K562 (cell line): ENCODE results near the gene NOS2. TPM values are rescaled to one million over a fixed set of nuclear protein-coding genes. Genes with fewer than 3 reads are reported as not detected.
A peak's percentile ranks its signal among the peaks of the same experiment; 100 is the strongest.

Experiments used
- ATAC-seq: fragments of 200-7000 bp; cut with Tn5 transposase; 3 replicates; pipeline ENCODE4 v1.9.1; 2020; ENCODE audit warnings: moderate library complexity
- BruUV-seq: library from RNA; stranded (reverse); fragments of 400-500 nt; replicated peaks from 2 replicates; lab custom pipeline; 2021; lab: Mats Ljungman, UMichigan
- CTCF ChIA-PET: fragments of 300-600 bp; formaldehyde crosslinking; extraction: SDS; loops from one replicate; lab custom pipeline; 2021; ENCODE audit warnings: low intra/inter-chr PET ratio; lab: Yijun Ruan, JAX
- POLR2A ChIA-PET: fragments of 300-600, 350-650 bp; sonication (Branson Sonifier 250); formaldehyde crosslinking; extraction: SDS; loops from one replicate; lab custom pipeline; 2021; ENCODE audit warnings: antibody characterized with exemption, inconsistent platforms; lab: Yijun Ruan, JAX
- DNase-seq, 4 experiments: peaks; one replicate each; pipeline versions ENCODE4 v3.0.0 to v3.0.0-alpha.2; 2011 to 2018; ENCODE audit warnings: low spot score in 3 of 4, mixed read lengths in 3 of 4; ENCODE audit errors: extremely low read depth in 1 of 4
- FAIRE-seq: peaks from 2 replicates; lab custom pipeline; 2011; peaks lifted over from hg19 to GRCh38; lab: Jason Lieb, UNC
- H2AFZ ChIP-seq: 2 replicates; pipeline ENCODE4 v1.6.0; 2011; ENCODE audit warnings: low read depth, low read length, control low read depth, inconsistent platforms
- H3K27ac ChIP-seq: fragments of 200-600 bp; 3 replicates; pipeline ENCODE4 v1.8.0; 2011; ENCODE audit warnings: low read depth, mild to moderate bottlenecking, control low read depth, inconsistent platforms, low read length, moderate library complexity, mixed read lengths; ENCODE audit errors: extremely low read depth
- H3K27me3 ChIP-seq, 2 experiments: fragments of 300-600 bp in 1 of 2; 2 replicates in 1 of 2; 3 replicates in 1 of 2; pipeline versions ENCODE4 v1.6.0 to v1.8.0; 2011; ENCODE audit warnings: inconsistent platforms in 2 of 2, low read length in 2 of 2, mild to moderate bottlenecking in 1 of 2, mixed read lengths in 1 of 2, moderate library complexity in 1 of 2; ENCODE audit not compliant: control insufficient read depth in 2 of 2, insufficient read depth in 2 of 2
- H3K36me3 ChIP-seq: fragments of 300-600 bp; 3 replicates; pipeline ENCODE4 v1.8.0; 2011; ENCODE audit warnings: mild to moderate bottlenecking, low read length, inconsistent platforms; ENCODE audit not compliant: control insufficient read depth, insufficient read depth
- H3K4me1 ChIP-seq, 2 experiments: fragments of 200-600 bp in 1 of 2; replicated peaks in 1 of 2; 2 replicates in 1 of 2; 3 replicates in 1 of 2; pipeline versions ENCODE4 v1.5.1 to v1.8.0; 2011; ENCODE audit warnings: inconsistent platforms in 2 of 2, low read length in 2 of 2, mild to moderate bottlenecking in 1 of 2, mixed read lengths in 1 of 2, moderate library complexity in 1 of 2; ENCODE audit not compliant: control insufficient read depth in 2 of 2, insufficient read depth in 2 of 2
- H3K4me2 ChIP-seq: 2 replicates; pipeline ENCODE4 v1.6.1; 2011; ENCODE audit warnings: low read length, control low read depth, inconsistent platforms, mixed read lengths; ENCODE audit not compliant: insufficient read depth
- H3K4me3 ChIP-seq: fragments of 200-600 bp; sonication (generic), shearing (Covaris generic); 2 replicates; pipeline ENCODE4 v1.5.1; 2016; ENCODE audit warnings: control low read depth, inconsistent platforms
- H3K79me2 ChIP-seq: fragments of 200-600 bp; 3 replicates; pipeline ENCODE4 v1.8.0; 2011; ENCODE audit warnings: low read length, inconsistent platforms; ENCODE audit not compliant: control insufficient read depth, insufficient read depth
- H3K9ac ChIP-seq, 2 experiments: 2 replicates each; pipeline versions ENCODE4 v1.6.0 to v1.6.1; 2011; ENCODE audit warnings: low read depth in 2 of 2, low read length in 2 of 2, control low read depth in 1 of 2, inconsistent platforms in 1 of 2, mild to moderate bottlenecking in 1 of 2, mixed read lengths in 1 of 2; ENCODE audit not compliant: insufficient read depth in 1 of 2
- H3K9me1 ChIP-seq: one replicate; pipeline ENCODE4 v1.6.0; 2011; ENCODE audit warnings: inconsistent platforms, mild to moderate bottlenecking, low read length, moderate library complexity; ENCODE audit not compliant: control insufficient read depth, insufficient read depth
- H3K9me3 ChIP-seq: replicated peaks from 2 replicates; pipeline ENCODE4 v1.5.1; 2011; ENCODE audit warnings: low read depth, low read length, inconsistent platforms; ENCODE audit not compliant: control insufficient read depth, insufficient read depth
- H4K20me1 ChIP-seq: replicated peaks from 2 replicates; pipeline ENCODE4 v1.6.1; 2011; ENCODE audit warnings: low read length, inconsistent platforms, mixed read lengths; ENCODE audit not compliant: control insufficient read depth, insufficient read depth
- ARID1B ChIP-seq: fragments of 450-650 bp; IDR thresholded peaks from 2 replicates; pipeline ENCODE4 v1.6.1; 2016; ENCODE audit warnings: antibody characterized with exemption, mild to moderate bottlenecking, inconsistent platforms
- ATF1 ChIP-seq, 2 experiments: fragments of 450-650 bp in 1 of 2; IDR thresholded peaks; 2 replicates each; pipeline ENCODE4 v1.6.1; 2016; ENCODE audit warnings: missing compliant biosample characterization in 1 of 2, missing genetic modification characterization in 1 of 2
- CBFA2T3 ChIP-seq: fragments of 450-650 bp; IDR thresholded peaks from 2 replicates; pipeline ENCODE4 v1.6.1; 2017
- ESRRA ChIP-seq: fragments of 450-650 bp; IDR thresholded peaks from 2 replicates; pipeline ENCODE4 v1.6.1; 2014; ENCODE audit warnings: low read depth, mild to moderate bottlenecking, moderate library complexity, borderline replicate concordance
- EWSR1 ChIP-seq: fragments of 450-650 bp; IDR thresholded peaks from 2 replicates; pipeline ENCODE4 v1.6.1; 2018; ENCODE audit warnings: borderline replicate concordance, mild to moderate bottlenecking, low read depth, moderate library complexity; ENCODE audit not compliant: partially characterized antibody
- KLF13 ChIP-seq: fragments of 450-650 bp; IDR thresholded peaks from 2 replicates; pipeline ENCODE4 v1.6.1; 2016; ENCODE audit warnings: missing genetic modification characterization, low read depth, mild to moderate bottlenecking, missing compliant biosample characterization, moderate library complexity, borderline replicate concordance
- NR3C1 ChIP-seq: sonication (generic); formaldehyde crosslinking; IDR thresholded peaks from 2 replicates; pipeline ENCODE4 v1.8.1; 2022; ENCODE audit warnings: missing genetic modification reagents
- RBM14 ChIP-seq: fragments of 200-400 bp; formaldehyde crosslinking; IDR thresholded peaks from 2 replicates; pipeline ENCODE4 v1.6.1; 2018; ENCODE audit warnings: low read depth, mild to moderate bottlenecking, low read length, moderate library complexity, borderline replicate concordance; ENCODE audit not compliant: insufficient read depth
- RFX1 ChIP-seq: fragments of 450-650 bp; IDR thresholded peaks from 2 replicates; pipeline ENCODE4 v1.6.1; 2016; ENCODE audit warnings: mild to moderate bottlenecking, moderate library complexity
- SPI1 ChIP-seq: IDR thresholded peaks from 2 replicates; pipeline ENCODE4 v1.6.1; 2011; ENCODE audit warnings: low read depth, low read length, control low read depth, borderline replicate concordance
- ZBTB1 ChIP-seq: sonication (generic); formaldehyde crosslinking; IDR thresholded peaks from 2 replicates; pipeline ENCODE4 v1.8.1; 2023; ENCODE audit warnings: missing genetic modification reagents, low read depth, mild to moderate bottlenecking, borderline replicate concordance
- ZKSCAN3 ChIP-seq: fragments of 250-450 bp; sonication (Bioruptor Pico); IDR thresholded peaks from 2 replicates; pipeline ENCODE4 v1.4.0; 2020
- ZNF347 ChIP-seq: fragments of 450-650 bp; formaldehyde crosslinking; IDR thresholded peaks from 2 replicates; pipeline ENCODE4 v1.4.0; 2020; ENCODE audit warnings: low read depth, mild to moderate bottlenecking, moderate library complexity
- WGBS: fragments of 100-300 bp; shearing (Covaris generic); methylation state at CpG from one replicate; pipeline ENCODE4 v1.1.6; 2016; ENCODE audit warnings: low coverage, mixed read lengths; ENCODE audit not compliant: insufficient coverage; ENCODE audit errors: missing lambda C conversion rate; 5-methylcytosine and 5-hydroxymethylcytosine counted together
- in situ Hi-C: fragments of 300-500 bp; cut with MboI; formaldehyde crosslinking; loops from 4 replicates; pipeline ENCODE4 v1.15.0; 2018; ENCODE audit warnings: inconsistent platforms, mixed read lengths
- intact Hi-C: fragments of 100-400 bp; cut with micrococcal nuclease; formaldehyde crosslinking; loops from 2 replicates; pipeline ENCODE4 v1.14.2; 2022
- polyA plus RNA-seq, 8 experiments: library from polyadenylated mRNA; depleted of rRNA in 4 of 8; stranded (reverse) in 5 of 8; unstranded in 3 of 8; fragments of >200 nt; fragmentation: Nextera tagmentation in 2 of 8; fragmentation: Illumina TruSeq in 1 of 8; extraction: Ambion mirVana in 2 of 8; extraction: Trizol in 1 of 8; gene quantifications; 2 replicates each; pipeline versions ENCODE4 v1.2.1 to v1.2.3, GENCODE V29; 2011 to 2014; ENCODE audit warnings: inconsistent platforms in 1 of 8, missing spikeins in 1 of 8
- total RNA-seq, 7 experiments: library from RNA; depleted of rRNA in 6 of 7; stranded (reverse); fragments of >200 nt in 6 of 7; fragmentation: Illumina TruSeq in 2 of 7; extraction: Trizol in 2 of 7; gene quantifications; 2 replicates each; pipeline versions ENCODE4 v1.2.1 to v1.2.3, GENCODE V29; 2011 to 2021; ENCODE audit warnings: low replicate concordance in 1 of 7
- TF ChIP-seq, protein P1 (sequence below): fragments of 250-450 bp; sonication (Bioruptor Pico); IDR thresholded peaks from 2 replicates; pipeline ENCODE4 v1.8.0; 2021; ENCODE audit warnings: moderate library complexity, mild to moderate bottlenecking, inconsistent platforms
- TF ChIP-seq, protein P2 (sequence below): fragments of 450-650 bp; formaldehyde crosslinking; conservative IDR thresholded peaks from 2 replicates; pipeline ENCODE4 v1.4.0; 2022; ENCODE audit warnings: mild to moderate bottlenecking, missing genetic modification characterization
- TF ChIP-seq, protein P3 (sequence below): fragments of 450-650 bp; IDR thresholded peaks from one replicate; pipeline ENCODE4 v1.6.1; 2018; ENCODE audit warnings: mild to moderate bottlenecking, moderate library complexity; ENCODE audit not compliant: partially characterized antibody
- TF ChIP-seq, protein P4 (sequence below): fragments of 450-650 bp; IDR thresholded peaks from 2 replicates; pipeline ENCODE4 v1.6.1; 2016

Gene NOS2
- total and polyA plus RNA-seq, 9 of the 15 experiments (the other 6 are each of a cell fraction or from before 2014, with no cell fraction given): not detected

DNA sequence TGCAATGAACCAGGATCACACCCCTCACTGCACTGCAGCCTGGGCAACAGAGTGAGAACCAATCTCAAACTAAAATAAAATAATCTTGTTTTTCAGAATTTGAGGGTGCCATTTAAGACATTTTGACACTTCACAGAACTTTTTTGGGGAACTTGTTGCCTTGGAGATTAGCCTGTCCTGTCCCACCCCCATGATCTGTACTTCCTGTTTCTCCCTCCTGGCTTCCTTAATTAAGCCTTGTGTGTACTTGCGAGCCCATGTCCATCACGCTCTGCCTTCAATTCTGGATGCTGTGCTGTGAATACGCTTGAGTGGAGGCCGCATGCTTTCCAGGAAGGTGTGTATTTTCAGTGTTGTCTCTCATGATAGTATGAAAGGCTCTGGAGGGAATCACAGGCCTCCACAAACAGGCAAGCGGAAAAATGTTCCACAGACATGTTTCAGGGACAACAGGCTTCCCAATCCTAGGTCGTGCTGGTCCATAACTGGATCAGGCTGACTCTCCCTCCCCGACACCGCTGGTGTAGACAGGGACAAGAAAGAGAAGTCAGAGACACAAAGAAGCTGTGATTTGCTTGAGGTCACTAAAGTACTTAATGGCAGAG lies 56.9 kb downstream of the NOS2 start:
- POLR2A ChIA-PET: no interaction called here
- TF ChIP-seq ATF1 (CRISPR knock-in tag; IDR thresholded peaks at IDR 0.05): no peak
- no peak for TF ChIP-seq ATF1 (tag; IDR thresholded peaks at IDR 0.05)
- no peak for TF ChIP-seq KLF13 (tag)
- no peak for TF ChIP-seq ZKSCAN3 (CRISPR knock-in tag)
- TF ChIP-seq CBFA2T3: no peak
- peak; percentile 39; the same call in 1 of the 2 replicates for TF ChIP-seq RFX1
- no peak for TF ChIP-seq ZNF347 (CRISPR knock-in tag)
- TF ChIP-seq, protein P1, sequence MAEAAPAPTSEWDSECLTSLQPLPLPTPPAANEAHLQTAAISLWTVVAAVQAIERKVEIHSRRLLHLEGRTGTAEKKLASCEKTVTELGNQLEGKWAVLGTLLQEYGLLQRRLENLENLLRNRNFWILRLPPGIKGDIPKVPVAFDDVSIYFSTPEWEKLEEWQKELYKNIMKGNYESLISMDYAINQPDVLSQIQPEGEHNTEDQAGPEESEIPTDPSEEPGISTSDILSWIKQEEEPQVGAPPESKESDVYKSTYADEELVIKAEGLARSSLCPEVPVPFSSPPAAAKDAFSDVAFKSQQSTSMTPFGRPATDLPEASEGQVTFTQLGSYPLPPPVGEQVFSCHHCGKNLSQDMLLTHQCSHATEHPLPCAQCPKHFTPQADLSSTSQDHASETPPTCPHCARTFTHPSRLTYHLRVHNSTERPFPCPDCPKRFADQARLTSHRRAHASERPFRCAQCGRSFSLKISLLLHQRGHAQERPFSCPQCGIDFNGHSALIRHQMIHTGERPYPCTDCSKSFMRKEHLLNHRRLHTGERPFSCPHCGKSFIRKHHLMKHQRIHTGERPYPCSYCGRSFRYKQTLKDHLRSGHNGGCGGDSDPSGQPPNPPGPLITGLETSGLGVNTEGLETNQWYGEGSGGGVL (CRISPR knock-in tag): no peak
- TF ChIP-seq RBM14: no peak
- no peak for TF ChIP-seq NR3C1 (CRISPR knock-in tag)
- 0 out of 2 replicates have a peak, but pooled peaks have one; percentile 20 for TF ChIP-seq SPI1
- no peak for TF ChIP-seq ZBTB1
- TF ChIP-seq, protein P2, sequence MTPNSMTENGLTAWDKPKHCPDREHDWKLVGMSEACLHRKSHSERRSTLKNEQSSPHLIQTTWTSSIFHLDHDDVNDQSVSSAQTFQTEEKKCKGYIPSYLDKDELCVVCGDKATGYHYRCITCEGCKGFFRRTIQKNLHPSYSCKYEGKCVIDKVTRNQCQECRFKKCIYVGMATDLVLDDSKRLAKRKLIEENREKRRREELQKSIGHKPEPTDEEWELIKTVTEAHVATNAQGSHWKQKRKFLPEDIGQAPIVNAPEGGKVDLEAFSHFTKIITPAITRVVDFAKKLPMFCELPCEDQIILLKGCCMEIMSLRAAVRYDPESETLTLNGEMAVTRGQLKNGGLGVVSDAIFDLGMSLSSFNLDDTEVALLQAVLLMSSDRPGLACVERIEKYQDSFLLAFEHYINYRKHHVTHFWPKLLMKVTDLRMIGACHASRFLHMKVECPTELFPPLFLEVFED (CRISPR knock-in tag): no peak
- TF ChIP-seq EWSR1: no peak
- TF ChIP-seq, protein P3, sequence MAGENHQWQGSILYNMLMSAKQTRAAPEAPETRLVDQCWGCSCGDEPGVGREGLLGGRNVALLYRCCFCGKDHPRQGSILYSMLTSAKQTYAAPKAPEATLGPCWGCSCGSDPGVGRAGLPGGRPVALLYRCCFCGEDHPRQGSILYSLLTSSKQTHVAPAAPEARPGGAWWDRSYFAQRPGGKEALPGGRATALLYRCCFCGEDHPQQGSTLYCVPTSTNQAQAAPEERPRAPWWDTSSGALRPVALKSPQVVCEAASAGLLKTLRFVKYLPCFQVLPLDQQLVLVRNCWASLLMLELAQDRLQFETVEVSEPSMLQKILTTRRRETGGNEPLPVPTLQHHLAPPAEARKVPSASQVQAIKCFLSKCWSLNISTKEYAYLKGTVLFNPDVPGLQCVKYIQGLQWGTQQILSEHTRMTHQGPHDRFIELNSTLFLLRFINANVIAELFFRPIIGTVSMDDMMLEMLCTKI: no peak
- TF ChIP-seq ESRRA: no peak
- TF ChIP-seq, protein P4, sequence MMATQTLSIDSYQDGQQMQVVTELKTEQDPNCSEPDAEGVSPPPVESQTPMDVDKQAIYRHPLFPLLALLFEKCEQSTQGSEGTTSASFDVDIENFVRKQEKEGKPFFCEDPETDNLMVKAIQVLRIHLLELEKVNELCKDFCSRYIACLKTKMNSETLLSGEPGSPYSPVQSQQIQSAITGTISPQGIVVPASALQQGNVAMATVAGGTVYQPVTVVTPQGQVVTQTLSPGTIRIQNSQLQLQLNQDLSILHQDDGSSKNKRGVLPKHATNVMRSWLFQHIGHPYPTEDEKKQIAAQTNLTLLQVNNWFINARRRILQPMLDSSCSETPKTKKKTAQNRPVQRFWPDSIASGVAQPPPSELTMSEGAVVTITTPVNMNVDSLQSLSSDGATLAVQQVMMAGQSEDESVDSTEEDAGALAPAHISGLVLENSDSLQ: peak; percentile 20; the same call in 1 of the 2 replicates
- TF ChIP-seq ARID1B: no peak

More for the DNA sequence above, 56.9 kb downstream of the NOS2 start:
- WGBS: 9% methylated on average over 8 of the region's 8 CpGs
- Histone ChIP-seq H3K9me3 (no peaks in the 10 kb centered on the region), H3K4me2 (no peak overlapping the region), H3K79me2 (no peaks in the 10 kb centered on the region), H3K9me1 (no peaks in the 10 kb centered on the region), H2AFZ (peak overlapping the region; percentile 52; the same call in 1 of the 2 replicates), H3K9ac (peak overlapping the region in 1 of 2 experiments; percentile 26; a peak in 1 of 4 replicates), H3K36me3 (no peaks in the 10 kb centered on the region), H4K20me1 (no peaks in the 10 kb centered on the region), H3K27ac (no peak overlapping the region), H3K4me1 (no peaks in the 10 kb centered on the region; a peak in 1 of 5 replicates), H3K4me3 (no peak overlapping the region), H3K27me3 (peaks cover 0 to 6% of the 10 kb centered on the region in 2 experiments; a peak in 2 of 5 replicates)
- intact Hi-C loops: no loop called here
- ATAC-seq (no peak), FAIRE-seq (no peak), DNase-seq (no peak)
- CTCF ChIA-PET: no interaction called here
- no TSS peak for BruUV-seq
- in situ Hi-C loops: loop anchor here (10.0 kb wide), 2 partner anchors 79 to 509 kb away; no protein-coding TSS in a partner anchor
